ENCODE measurements around the gene SGK1. TPM values are rescaled to one million over a fixed set of nuclear protein-coding genes. Genes with fewer than 3 reads are reported as not detected.

Gene SGK1
- total RNA-seq, 4 donors from 2014 or later = 15.1 to 38.2 (median 25.5) TPM

DNA sequence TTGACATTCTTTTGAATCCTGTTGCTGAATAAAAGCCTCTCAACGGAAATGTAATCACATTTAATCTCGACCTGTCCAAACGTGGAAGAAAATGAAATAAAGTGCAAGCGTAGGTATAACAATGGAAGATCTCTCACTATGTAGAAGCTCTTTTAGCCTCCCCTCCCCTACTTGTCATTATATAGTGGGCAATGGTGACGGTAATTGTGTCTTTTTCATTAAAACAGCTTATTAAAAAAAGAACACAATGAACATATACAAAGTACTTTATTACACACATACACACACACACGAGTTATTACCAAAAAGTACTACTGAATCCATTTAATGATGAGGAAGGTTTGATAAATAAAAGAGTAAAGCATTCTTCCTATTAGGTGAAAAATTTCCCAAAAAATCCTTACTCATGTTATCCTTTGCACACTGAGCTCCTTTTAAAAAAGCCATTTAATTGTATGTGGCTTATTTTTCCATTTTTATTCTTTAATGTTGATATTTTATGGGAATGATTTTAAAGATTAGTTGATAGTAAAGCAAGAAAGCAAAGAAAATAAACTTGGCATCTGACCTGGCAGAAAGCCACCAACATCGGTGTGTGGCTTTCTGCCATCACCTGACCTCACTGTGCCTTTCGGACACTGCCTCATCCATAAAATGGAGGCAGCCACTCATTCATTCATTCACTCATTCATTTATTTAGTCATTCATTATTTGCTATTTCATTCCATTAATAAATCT, 493 bp upstream of the SGK1 start:
- no peak overlapping the region for H3K27ac ChIP-seq
- WGBS, 2 donors (ENCODE audit: low coverage in 1 of 2) = 31 to 33% methylated on average over 8 of the region's 8 CpGs
- no peaks in the 10 kb centered on the region for H3K9me3 ChIP-seq
- no peaks in the 10 kb centered on the region for H3K36me3 ChIP-seq
- H3K27me3 ChIP-seq = peaks cover 12% of the 10 kb centered on the region
- H3K4me3 ChIP-seq = peak overlapping the region in 1 of 2 donors; percentile 52
- no peak for ATAC-seq
- TF ChIP-seq POLR2AphosphoS5 (IDR thresholded peaks at IDR 0.05) (no peak), EP300 (IDR thresholded peaks at IDR 0.05) (no peak), POLR2A (IDR thresholded peaks at IDR 0.05) (no peak)
- TF ChIP-seq, protein P1, sequence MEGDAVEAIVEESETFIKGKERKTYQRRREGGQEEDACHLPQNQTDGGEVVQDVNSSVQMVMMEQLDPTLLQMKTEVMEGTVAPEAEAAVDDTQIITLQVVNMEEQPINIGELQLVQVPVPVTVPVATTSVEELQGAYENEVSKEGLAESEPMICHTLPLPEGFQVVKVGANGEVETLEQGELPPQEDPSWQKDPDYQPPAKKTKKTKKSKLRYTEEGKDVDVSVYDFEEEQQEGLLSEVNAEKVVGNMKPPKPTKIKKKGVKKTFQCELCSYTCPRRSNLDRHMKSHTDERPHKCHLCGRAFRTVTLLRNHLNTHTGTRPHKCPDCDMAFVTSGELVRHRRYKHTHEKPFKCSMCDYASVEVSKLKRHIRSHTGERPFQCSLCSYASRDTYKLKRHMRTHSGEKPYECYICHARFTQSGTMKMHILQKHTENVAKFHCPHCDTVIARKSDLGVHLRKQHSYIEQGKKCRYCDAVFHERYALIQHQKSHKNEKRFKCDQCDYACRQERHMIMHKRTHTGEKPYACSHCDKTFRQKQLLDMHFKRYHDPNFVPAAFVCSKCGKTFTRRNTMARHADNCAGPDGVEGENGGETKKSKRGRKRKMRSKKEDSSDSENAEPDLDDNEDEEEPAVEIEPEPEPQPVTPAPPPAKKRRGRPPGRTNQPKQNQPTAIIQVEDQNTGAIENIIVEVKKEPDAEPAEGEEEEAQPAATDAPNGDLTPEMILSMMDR (IDR thresholded peaks at IDR 0.05) = no peak
- H3K4me1 ChIP-seq = peaks cover 0 to 16% (median 0%) of the 10 kb centered on the region in 3 donors

DNA sequence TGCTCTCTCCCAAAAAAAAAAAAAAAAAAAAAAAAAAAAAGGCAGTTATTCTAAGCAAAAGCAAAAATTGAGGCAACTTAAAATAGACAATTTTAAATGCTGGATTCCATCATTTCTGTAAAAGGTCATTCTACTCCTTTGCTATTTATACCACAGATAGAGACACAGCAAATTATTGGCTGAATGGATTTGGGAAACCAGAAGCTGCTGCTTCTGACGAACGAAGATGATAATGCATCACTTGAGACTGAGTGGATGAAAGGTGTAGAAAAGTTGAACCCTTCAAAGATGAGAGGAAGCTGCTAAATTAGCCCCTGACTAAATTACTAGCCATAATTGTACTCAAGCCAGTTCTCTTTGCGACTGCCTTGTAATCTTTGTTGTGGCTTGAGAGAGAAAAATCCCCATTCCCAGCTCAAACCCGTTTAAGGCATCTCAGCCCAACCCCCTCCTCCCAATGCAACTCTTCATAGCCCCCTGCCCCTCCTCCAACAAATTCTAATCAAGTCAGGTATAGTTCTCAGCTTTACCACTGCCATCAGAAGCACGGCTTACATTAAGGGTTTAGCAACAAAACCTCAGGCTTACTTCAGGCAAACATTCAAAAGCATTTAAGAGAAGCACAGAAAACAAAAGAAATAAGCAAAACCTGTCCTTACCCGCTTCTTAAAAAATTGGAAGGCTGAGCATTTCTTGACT, 1.0 kb downstream of the SGK1 start:
- TF ChIP-seq EP300 (IDR thresholded peaks at IDR 0.05) = no peak
- TF ChIP-seq POLR2A (IDR thresholded peaks at IDR 0.05) = no peak
- no peak for TF ChIP-seq POLR2AphosphoS5 (IDR thresholded peaks at IDR 0.05)
- no peak for ATAC-seq
- Histone ChIP-seq H3K36me3 (no peaks in the 10 kb centered on the region), H3K27ac (peak overlapping the region in 1 of 4 donors; percentile 21), H3K4me1 (peaks cover 0 to 16% (median 0%) of the 10 kb centered on the region in 3 donors), H3K4me3 (peak overlapping the region in 1 of 2 donors; percentile 52), H3K27me3 (peaks cover 12% of the 10 kb centered on the region), H3K9me3 (no peaks in the 10 kb centered on the region)
- WGBS, 2 donors (ENCODE audit: low coverage in 1 of 2) = 49 to 59% methylated on average over 5 to 6 of the region's 6 CpGs

DNA sequence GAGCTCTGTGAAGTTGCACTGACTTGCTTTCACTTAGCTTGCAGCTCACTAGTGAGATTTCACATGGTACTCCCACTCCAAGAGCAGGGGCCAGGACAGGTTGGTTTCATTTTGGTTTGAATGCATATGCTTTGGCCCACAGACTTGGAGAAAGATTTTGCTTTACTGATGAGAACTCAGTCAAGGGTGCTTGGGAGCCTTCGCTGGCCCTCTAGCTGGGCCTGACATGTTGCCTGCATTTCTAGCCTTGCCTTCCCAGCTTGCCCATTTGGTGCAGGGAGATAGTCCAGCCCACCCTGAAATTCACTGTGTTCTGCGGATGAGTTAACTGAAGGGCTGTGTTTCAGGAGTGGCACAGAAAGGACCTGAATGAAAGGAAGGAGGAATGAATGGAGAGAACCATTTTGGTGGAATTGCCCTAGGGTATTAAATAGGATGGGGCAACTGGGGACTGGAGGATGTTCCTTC, 1.9 kb downstream of the SGK1 start:
- 80 to 100% methylated on average over 1 of the region's 2 CpGs for WGBS, 2 donors (ENCODE audit: low coverage in 1 of 2)
- TF ChIP-seq, protein P1 (IDR thresholded peaks at IDR 0.05) = no peak
- TF ChIP-seq POLR2AphosphoS5 (IDR thresholded peaks at IDR 0.05) = no peak
- Histone ChIP-seq H3K4me3 (no peak overlapping the region), H3K27ac (no peak overlapping the region), H3K4me1 (peaks cover 0 to 16% (median 0%) of the 10 kb centered on the region in 3 donors), H3K36me3 (no peaks in the 10 kb centered on the region), H3K27me3 (peaks cover 12% of the 10 kb centered on the region), H3K9me3 (no peaks in the 10 kb centered on the region)
- ATAC-seq = no peak

DNA sequence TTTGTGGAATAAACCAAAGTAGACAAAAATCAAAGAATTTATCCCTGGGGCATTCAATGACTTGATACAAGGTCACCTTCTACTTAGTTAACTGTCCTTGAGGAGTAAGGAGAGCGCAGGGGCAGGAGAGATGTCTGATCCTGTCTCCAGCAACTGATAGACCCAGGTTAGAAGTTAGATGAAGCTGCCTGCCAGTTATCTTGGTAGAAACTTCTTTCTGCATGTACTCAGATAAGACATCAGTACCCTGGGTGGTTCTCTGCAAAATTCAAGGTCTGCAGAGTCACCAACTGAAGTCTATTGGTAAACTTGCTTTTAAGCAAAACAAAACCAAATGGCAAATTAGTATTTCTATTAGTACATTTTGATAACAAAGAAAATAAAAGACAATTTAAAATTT, 2.7 kb downstream of the SGK1 start:
- Histone ChIP-seq H3K27me3 (peaks cover 12% of the 10 kb centered on the region), H3K4me1 (peaks cover 0 to 16% (median 0%) of the 10 kb centered on the region in 3 donors), H3K27ac (no peak overlapping the region), H3K9me3 (no peaks in the 10 kb centered on the region), H3K36me3 (no peaks in the 10 kb centered on the region), H3K4me3 (no peak overlapping the region)
- no peak for ATAC-seq
- 94 to 100% methylated on average over 1 of the region's 1 CpG for WGBS, 2 donors (ENCODE audit: low coverage in 1 of 2)
- TF ChIP-seq, protein P1 (IDR thresholded peaks at IDR 0.05) = no peak
- TF ChIP-seq EP300 (IDR thresholded peaks at IDR 0.05) (no peak), POLR2A (IDR thresholded peaks at IDR 0.05) (no peak), POLR2AphosphoS5 (IDR thresholded peaks at IDR 0.05) (no peak)

DNA sequence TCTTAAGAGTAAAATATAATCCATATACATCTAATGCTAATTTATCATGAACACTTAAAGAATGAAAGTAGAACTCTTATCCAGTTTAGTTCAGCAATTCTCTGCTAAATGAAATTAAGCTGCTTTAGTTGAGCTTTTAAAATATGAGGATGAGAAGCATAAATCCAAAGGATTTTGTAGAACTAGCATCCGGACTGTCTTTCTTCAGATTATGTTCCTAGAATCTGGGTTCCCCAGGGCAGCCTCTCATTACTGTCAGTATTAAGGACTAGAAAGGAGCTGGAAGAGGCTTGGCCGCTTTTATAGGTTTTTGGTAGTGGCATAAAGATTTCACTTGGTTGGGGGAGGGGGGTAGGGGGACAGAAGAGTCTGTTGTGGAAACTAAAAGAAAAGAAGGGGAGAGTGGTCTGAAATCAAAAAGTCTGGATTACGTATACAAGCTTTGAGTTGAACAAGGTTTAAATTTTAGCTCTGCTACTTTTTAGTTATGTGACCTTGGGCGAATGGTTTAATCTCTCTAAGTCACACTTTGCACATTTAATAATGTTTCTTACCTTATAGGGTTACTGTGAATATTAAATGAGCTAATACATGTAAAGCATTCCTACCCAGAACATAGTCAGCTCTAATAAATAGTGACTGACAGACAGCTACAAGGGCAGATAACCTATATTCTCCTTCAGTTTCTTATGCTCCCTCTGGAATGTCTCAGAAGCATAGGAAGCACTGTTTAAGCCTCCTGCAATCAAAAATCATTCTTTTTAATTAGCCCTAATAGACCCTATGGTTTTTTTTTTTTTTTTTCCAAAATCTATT, 3.7 kb downstream of the SGK1 start:
- H3K9me3 ChIP-seq = no peaks in the 10 kb centered on the region
- H3K27ac ChIP-seq = no peak overlapping the region
- no peak overlapping the region for H3K4me3 ChIP-seq
- H3K27me3 ChIP-seq = peaks cover 4% of the 10 kb centered on the region
- WGBS, 2 donors (ENCODE audit: low coverage in 1 of 2) = 74 to 88% methylated on average over 3 of the region's 4 CpGs
- ATAC-seq = no peak
- peaks cover 0 to 16% (median 0%) of the 10 kb centered on the region in 3 donors for H3K4me1 ChIP-seq
- TF ChIP-seq EP300 (IDR thresholded peaks at IDR 0.05) = no peak
- TF ChIP-seq, protein P1 (IDR thresholded peaks at IDR 0.05) = no peak
- TF ChIP-seq POLR2AphosphoS5 (IDR thresholded peaks at IDR 0.05) = no peak
- no peak for TF ChIP-seq POLR2A (IDR thresholded peaks at IDR 0.05)
- H3K36me3 ChIP-seq = no peaks in the 10 kb centered on the region
